ENCODE data around the gene GAS7.

Gene GAS7

DNA sequence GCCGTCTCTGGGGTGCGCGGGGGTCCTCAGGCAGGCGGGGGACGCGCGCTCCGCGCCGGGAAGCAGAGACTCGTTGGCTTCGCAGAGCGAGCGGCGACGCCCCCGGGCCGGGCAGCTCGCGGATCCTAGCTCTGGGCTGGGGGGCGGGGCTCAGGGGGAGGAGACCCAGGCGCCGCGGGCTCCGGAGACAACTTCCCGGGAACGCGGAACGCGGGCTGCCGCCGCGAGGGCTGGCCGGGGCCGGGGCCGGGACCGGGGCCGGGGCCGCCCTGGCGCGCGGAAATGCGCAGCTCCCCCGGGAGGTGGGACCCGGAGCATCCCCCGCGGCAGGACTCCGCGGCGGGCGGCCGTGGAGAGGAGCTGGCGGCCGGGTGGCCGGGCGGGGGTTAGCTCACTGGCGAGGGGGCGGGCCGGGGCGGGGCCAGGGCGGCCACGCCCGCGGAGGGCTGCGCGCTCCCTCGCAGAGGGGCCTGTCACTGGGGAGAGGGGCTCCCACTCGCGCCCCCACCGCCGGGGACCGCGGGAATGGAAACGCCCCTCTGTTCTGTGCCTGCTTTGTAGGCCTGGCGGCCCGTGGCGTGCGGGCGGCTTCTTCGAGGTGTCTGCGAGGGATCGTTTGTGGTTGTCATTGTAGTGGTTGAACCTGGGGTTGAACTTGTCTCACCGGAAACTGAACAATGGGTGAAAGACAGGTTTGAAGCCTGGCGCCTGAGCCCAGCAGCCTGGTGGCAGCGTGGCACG, at the start of gene GAS7:
Gene GAS7 (minus strand): TSS at position 98 of the 741 bp plus-strand sequence.
- peak in 1 of 3 experiments; percentile 19 for DNase-seq (ENCODE audit: low read depth in 3 of 3)

- no peak for DNase-seq (ENCODE audit: low read depth in 3 of 3)
Observed at GRCh38 chr17:10247810-10248209, 49.4 kb upstream of the GAS7 start.

DNA sequence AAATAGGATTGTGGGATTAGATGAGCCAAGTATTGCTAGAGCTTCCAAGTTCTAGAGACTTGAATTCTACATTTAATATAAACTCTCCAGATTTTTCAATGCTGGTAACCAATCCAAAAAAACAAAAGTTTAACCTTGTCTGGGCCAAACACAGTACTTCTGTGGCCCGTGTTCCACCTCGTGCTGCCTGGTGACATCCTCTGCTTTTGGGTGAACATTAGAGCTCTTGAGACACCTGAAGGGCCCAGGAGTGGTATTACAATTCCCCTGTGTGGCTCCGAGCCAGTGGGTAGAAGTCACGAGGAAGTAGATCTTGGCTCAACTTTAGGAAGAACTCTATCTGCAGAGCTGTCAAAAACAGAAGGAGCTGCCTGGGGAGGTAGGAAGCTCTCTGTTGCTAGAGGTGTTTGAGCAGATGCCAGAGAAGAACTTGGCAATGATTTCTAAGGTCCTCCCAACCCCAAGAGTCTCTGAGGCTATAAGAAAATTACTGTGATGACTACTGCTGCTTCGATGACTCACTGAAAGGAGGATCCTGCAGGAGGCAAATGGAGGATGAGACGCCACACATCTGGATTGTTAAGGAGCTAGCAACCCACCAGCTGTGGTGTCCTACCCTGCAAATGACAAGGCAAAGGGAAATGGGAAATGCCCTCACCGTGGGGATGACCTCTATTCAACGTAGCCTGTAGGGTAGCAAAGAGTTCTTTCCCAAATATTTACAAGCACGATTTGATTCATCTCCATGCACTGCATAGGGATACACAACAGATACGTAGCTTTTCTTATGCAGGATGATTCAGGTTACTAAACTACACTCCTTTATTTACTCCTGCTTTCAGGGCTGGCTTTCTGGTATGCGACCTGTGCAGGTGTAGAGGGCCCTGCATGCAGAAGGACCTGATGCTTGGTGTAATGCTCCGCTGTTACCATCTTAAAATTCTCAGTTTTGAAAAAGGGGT, 45.8 kb upstream of the GAS7 start:
- DNase-seq (ENCODE audit: low read depth in 3 of 3): no peak

GRCh38 chr17:10241781-10242180, 43.4 kb upstream of the GAS7 start:
- no peak for DNase-seq (ENCODE audit: low read depth in 3 of 3)

DNA sequence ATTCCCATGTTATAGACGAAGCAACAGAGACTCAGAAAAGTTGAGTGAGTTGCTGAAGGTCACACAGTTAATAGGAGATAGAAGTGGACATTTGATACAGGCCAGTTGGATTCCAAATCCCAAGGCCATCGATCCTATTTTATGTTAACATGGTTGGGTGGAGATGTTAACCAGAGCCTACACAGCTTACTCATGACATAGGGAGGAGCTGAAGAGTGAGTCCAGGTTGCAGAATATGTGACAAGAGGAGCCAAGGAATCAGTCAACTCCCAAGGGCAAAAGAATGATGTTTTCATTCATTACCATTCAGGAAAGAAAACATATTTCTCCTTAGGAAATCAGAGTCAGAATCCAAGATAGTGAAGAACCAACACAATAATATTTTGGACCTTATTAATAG, 40.3 kb upstream of the GAS7 start:
- DNase-seq (ENCODE audit: low read depth in 3 of 3): no peak

- no peak for DNase-seq (ENCODE audit: low read depth in 3 of 3)
Observed at GRCh38 chr17:10234033-10234432, 35.6 kb upstream of the GAS7 start.

GRCh38 chr17:10233161-10233560, 34.8 kb upstream of the GAS7 start:
- no peak for DNase-seq (ENCODE audit: low read depth in 3 of 3)

GRCh38 chr17:10229181-10229580, 30.8 kb upstream of the GAS7 start:
- no peak for DNase-seq (ENCODE audit: low read depth in 3 of 3)

DNA sequence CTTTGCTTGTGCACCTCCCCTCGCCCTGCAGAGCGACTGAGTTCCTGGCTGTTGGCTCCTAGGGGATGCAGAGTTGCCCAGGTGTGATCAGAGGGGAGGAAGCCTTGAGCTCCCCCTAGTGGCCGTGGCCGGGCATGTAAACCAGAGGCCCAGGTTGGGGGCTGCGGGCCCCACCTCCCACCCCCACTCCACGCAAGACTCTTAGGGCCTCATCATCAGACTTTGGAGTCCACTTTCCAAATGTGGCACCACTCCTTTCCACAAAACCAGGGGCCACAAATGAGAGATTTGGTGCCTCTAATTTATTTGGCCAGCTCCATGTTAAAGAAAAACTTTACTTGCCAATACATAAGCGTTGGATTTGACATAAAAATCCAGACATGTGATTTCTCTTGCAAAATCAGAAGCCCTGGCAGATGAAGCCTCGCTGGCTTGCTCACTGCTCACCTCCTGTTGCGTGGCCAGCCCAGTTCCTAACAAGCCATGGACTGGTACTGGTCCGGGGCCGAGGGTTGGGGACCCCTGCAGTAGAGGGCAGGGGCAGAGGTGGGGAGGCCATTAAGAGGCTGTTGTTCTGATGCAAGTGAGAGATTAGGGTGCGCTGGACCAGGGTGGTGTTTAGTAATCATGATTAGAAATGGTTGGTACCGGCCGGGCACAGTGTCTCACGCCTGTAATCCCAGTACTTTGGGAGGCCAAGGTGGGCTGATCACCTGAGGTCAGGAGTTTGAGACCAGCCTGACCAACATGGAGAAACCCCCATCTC, 28.7 kb upstream of the GAS7 start:
- DNase-seq (ENCODE audit: low read depth in 3 of 3): peak in 1 of 3 experiments; percentile 27

DNA sequence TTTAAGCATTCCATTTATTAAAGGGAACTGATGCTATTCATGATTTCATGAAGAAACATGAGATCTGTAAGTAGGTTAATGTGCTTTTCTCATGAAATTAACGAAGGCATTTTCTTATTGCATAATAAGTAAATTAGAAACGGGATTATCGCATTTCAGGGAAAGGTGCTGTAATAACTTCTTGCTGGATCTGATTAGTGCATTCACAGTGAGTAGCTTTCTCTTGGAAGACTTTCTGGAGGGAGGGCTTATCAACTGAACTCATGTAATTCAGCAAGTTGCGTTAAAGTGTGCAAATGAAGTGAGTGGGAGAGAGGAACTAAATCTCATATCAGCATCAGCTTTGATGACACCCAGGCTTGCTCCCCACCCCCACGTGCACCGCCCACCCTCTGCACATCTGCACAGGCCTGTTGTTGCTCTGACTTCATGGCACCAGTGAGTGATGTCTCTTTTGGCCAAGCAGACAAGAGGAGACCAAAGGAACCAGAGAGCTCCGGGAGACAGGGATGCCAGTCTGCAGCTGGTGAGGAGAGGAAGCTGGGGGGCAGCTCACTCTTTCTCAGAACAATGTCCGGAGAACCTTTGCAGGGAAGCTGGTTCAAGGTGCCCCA, 26.3 kb upstream of the GAS7 start:
- no peak for DNase-seq (ENCODE audit: low read depth in 3 of 3)

DNA sequence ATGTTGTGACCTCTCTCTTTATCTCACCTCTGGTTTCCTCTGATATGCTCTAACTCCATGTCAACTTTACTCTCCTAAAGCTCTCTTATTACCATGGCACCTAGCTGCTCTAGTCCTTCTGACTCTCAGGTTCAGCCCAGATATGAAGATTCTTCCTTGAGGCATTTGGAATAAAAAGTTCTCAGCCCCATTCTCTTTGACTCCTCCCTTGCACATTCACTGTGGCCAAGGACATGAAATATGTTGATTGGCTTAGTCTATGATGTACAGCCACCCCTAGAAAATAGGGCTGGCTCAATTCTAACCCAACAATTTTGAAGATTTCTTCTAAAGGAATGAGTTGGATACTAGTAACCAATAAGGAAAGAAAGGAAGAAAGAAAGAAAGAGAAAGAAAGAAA, 20.8 kb upstream of the GAS7 start:
- no peak for DNase-seq (ENCODE audit: low read depth in 3 of 3)

- DNase-seq (ENCODE audit: low read depth in 3 of 3): no peak
Observed at GRCh38 chr17:10217916-10218315, 19.5 kb upstream of the GAS7 start.

GRCh38 chr17:10216213-10216938, 18.0 kb upstream of the GAS7 start:
- no peak for DNase-seq (ENCODE audit: low read depth in 3 of 3)

DNA sequence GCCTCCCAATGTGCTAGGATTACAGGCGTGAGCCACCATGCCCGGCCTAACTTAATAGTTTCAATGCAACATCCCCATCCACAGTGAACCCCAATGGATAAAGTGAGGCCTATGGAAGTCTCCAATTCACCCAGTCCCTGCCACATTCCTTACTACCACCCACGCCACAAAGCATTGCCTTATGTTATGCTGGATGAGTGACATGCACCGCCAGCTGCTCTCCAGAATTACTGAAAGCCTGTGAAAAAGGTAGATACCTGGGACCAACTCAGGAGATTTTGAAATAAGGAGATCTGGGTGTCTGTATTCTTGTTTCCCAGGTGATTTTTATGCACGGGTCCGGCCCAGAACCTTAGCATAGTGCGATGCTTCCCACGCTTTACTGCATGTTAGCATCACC, 16.9 kb upstream of the GAS7 start:
- DNase-seq (ENCODE audit: low read depth in 3 of 3): no peak

DNA sequence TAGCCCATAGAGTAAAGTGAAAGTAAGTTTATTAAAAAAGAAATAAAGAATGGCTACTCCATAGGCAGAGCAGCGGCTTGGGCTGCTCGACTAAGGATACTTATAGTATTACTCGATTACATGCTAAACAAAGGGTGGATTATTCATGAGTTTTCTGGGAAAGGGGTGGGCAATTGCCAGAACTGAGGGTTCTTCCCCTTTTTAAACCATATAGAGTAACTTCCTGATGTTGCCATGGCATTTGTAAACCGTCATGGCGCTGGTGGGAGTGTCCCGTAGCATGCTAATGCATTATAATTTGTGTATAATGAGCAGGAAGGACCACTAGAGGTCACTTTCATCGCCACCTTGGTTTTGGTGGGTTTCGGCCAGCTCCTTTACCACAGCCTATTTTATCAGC, 13.3 kb upstream of the GAS7 start:
- no peak for DNase-seq (ENCODE audit: low read depth in 3 of 3)

DNA sequence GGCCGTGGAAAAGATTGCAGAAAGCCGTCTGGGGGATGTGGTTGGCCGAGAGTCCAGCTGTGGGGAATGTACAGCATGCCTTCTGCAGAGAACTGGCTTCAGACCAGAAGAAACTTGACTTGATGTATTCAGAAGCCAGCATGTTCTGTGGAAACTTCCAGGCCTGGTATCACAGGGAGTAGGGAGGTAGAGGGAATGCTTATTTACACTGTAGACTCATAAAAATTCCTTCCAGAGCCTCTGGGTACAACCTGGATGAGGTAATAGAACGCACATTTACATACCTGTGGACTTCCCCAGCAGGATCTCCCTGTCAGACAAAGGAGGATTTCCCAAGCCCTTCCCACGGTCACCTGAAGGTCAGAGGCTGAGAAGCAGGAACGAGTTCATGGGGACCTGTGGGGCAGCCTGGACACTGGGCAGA, 11.8 kb upstream of the GAS7 start:
- DNase-seq (ENCODE audit: low read depth in 3 of 3): no peak

DNA sequence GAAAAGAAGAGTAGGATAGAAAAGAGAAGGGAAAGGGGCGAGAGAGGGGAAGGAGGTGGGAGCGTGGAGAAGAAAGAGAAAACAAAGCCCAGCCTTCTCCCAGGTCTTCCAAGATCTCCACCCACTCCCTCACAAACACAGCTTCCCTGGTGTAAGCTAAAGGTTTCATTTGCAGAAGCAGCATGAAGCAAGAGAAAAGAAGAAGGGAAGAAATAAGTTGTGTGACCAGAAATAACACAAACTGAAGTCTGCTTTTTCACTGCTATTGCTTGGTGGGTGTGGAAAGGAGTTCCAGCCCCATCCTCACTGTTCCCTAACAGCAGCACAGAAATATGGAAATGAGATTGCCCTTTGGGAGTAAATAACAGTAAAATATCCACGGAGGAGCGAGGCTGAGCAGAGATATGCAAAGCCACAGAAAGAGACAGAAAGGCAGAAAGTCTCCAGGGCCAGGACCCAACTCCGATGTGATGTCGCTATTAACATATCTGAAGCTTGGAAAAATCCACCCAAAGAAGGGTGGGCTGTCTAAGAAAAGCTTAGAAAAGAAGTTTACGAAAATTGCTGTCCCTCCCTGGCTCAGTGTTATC, 10.3 kb upstream of the GAS7 start:
- no peak for DNase-seq (ENCODE audit: low read depth in 3 of 3)

DNA sequence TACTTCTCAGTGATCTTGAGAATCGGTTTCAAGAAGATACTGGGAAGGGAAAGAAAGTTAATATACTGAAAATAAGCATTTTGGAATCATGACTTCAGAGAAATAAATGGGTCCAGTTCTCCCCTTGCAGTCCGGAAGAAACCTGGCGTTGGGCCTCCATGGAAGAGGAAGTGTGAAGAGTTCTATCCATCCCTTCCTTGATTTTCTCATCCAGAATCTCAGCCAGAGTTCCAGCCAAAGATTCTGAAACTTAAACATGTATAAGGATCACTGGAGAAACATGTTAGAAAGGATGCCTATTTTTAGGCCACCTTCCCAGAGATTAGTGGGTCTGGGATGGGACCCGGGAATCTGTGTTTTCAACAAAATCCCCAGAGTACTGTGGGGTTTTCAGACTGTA, 8.7 kb upstream of the GAS7 start:
- no peak for DNase-seq (ENCODE audit: low read depth in 3 of 3)

GRCh38 chr17:10205549-10206185, 7.3 kb upstream of the GAS7 start:
- DNase-seq (ENCODE audit: low read depth in 3 of 3): no peak

DNA sequence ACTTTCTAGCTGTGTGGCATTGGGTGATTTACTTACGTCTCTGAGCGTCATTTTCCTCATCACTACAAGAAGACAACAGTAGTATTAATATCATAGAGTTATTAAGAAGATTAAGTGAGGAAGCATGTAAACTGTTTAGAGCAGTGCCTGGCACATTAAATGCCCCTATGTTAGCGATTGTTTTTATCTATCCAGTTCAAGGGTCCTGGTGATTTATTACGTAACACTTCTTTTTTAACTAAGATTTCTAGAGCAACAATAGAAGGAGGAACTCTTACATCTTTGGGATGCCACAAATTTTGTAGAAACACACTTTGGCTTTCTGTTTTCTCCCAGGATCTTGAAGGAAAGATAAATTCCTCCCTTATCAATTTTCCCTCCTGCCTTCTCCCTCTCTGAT, 3.3 kb upstream of the GAS7 start:
- DNase-seq (ENCODE audit: low read depth in 3 of 3): no peak

Data from stimulated activated CD4-positive, alpha-beta T cell treated with anti-CD3 and anti-CD28 coated beads, TNF-alpha, amount 100 ng/mL, for 24 hours (primary cell).